NT2/D1 (cell line): ENCODE results near the gene CNGA3.
A peak's percentile ranks its signal among the peaks of the same experiment; 100 is the strongest.
"Not testable (repeated sequence)": the region's sequence is repeated elsewhere in the genome, so short reads cannot be mapped to it uniquely, and the experiment has no call there.

Source experiments
- DNase-seq: peaks from one replicate; pipeline ENCODE4 v3.0.0-alpha.2; 2011; ENCODE audit warnings: low read depth, low spot score
- H3K27me3 ChIP-seq: 2 replicates; pipeline ENCODE4 v1.6.0; 2011; ENCODE audit warnings: mild to moderate bottlenecking; ENCODE audit not compliant: insufficient read length, insufficient read depth
- H3K36me3 ChIP-seq: 2 replicates; pipeline ENCODE4 v1.6.1; 2011; ENCODE audit warnings: mild to moderate bottlenecking, low read length, mixed read lengths; ENCODE audit not compliant: insufficient read depth, insufficient read length
- H3K4me1 ChIP-seq: 2 replicates; pipeline ENCODE4 v1.5.1; 2011; ENCODE audit not compliant: insufficient read depth, insufficient read length
- H3K4me3 ChIP-seq: 2 replicates; pipeline ENCODE4 v1.5.1; 2011; ENCODE audit warnings: low read depth; ENCODE audit not compliant: insufficient read length
- H3K9ac ChIP-seq: 2 replicates; pipeline ENCODE4 v1.6.0; 2011; ENCODE audit warnings: low read depth; ENCODE audit not compliant: insufficient read length
- H3K9me3 ChIP-seq: 2 replicates; pipeline ENCODE4 v1.5.1; 2011; ENCODE audit warnings: mild to moderate bottlenecking, low read length; ENCODE audit not compliant: insufficient read depth
- SUZ12 ChIP-seq: IDR thresholded peaks from 2 replicates; pipeline ENCODE4 v1.6.1; 2011; ENCODE audit not compliant: insufficient read length, insufficient read depth; ENCODE audit errors: extremely low read depth
- YY1 ChIP-seq: IDR thresholded peaks from 2 replicates; pipeline ENCODE4 v1.6.1; 2011; ENCODE audit not compliant: insufficient read length, insufficient read depth
- ZNF274 ChIP-seq: IDR thresholded peaks from 2 replicates; pipeline ENCODE4 v1.6.1; 2011; ENCODE audit warnings: mild to moderate bottlenecking, low read depth, low read length

Gene CNGA3

DNA sequence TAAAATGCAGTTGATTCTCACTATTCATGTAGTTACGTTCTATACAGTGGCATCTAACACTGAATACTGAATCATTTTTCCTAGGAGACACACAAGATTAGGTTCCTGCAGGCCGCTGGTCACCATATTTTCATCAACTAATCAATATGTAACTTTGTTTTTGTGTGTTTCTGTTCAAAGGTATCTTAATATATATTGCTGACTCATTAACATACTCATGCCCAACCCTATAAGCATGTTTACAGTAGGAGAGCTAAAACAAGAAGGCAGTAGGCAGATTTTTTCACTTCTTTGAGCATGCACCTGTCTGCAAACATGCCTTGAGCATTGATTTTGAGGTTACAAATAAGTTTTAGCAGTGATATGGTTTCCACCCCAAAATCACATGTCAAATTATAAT lies 30.3 kb upstream of the CNGA3 start:
- Histone ChIP-seq H3K4me3 (no peak overlapping the region), H3K36me3 (no peaks in the 10 kb centered on the region), H3K4me1 (no peaks in the 10 kb centered on the region), H3K9ac (no peak overlapping the region), H3K9me3 (peaks cover 45% of the 10 kb centered on the region), H3K27me3 (no peaks in the 10 kb centered on the region)
- DNase-seq = no peak
- no peak for TF ChIP-seq SUZ12
- TF ChIP-seq ZNF274 = no peak
- TF ChIP-seq YY1 = no peak

GRCh38 chr2:98317214-98317613 lies 29.0 kb upstream of the CNGA3 start:
- H3K36me3 ChIP-seq = no peaks in the 10 kb centered on the region
- no peak overlapping the region for H3K9ac ChIP-seq
- no peak overlapping the region for H3K4me3 ChIP-seq
- H3K4me1 ChIP-seq = no peaks in the 10 kb centered on the region
- H3K9me3 ChIP-seq = peaks cover 58% of the 10 kb centered on the region
- TF ChIP-seq YY1 = no peak
- no peak for TF ChIP-seq ZNF274
- no peak for TF ChIP-seq SUZ12
- DNase-seq = no peak
- no peaks in the 10 kb centered on the region for H3K27me3 ChIP-seq

DNA sequence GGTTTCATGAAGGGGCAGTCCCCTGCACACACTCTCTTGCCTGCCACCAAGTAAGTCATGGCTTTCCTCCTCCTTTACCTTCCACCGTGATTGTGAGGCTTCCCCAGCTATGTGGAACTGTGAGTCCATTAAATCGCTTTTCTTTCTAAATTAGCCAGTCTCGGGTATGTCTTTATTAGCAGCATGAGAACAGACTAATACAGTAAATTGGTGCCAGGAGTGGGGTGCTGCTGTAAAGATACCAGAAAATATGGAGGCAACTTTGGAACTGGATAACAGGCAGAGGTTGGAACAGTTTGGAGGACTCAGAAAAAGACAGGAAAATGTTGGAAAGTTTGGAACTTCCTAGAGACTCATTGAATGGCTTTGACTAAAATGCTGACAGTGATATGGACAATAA lies 26.1 kb upstream of the CNGA3 start:
- H3K9me3 ChIP-seq = peaks cover 74% of the 10 kb centered on the region
- H3K9ac ChIP-seq, H3K27me3 ChIP-seq, DNase-seq, H3K4me3 ChIP-seq, H3K4me1 ChIP-seq, H3K36me3 ChIP-seq: not testable (repeated sequence)

DNA sequence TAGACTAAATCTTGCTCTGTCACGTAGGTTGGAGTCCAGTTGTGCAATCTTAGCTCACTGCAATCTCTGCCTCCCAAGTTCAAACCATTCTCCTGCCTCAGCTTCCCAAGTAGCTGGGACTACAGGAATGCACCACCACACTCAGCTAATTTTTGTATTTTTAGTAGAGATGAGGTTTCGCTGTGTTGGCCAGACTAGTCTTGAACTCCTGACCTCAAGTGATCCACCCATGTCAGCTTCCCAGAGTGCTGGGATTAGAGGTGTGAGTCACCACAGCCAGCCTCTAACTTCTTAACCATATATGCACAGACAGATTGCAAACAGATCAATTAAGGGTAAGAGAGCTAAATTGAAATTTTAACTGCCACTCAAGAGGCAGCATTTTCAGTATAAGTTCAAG lies 22.1 kb upstream of the CNGA3 start:
- TF ChIP-seq YY1 (no peak), SUZ12 (no peak), ZNF274 (no peak)
- H3K9ac ChIP-seq = no peak overlapping the region
- no peaks in the 10 kb centered on the region for H3K36me3 ChIP-seq
- no peak for DNase-seq
- no peak overlapping the region for H3K4me3 ChIP-seq
- H3K9me3 ChIP-seq = peaks cover 61% of the 10 kb centered on the region
- H3K27me3 ChIP-seq = no peaks in the 10 kb centered on the region
- H3K4me1 ChIP-seq = no peaks in the 10 kb centered on the region

- no peak for DNase-seq
- Histone ChIP-seq H3K4me1 (no peaks in the 10 kb centered on the region), H3K36me3 (no peaks in the 10 kb centered on the region), H3K9ac (no peak overlapping the region), H3K9me3 (peaks cover 26% of the 10 kb centered on the region), H3K4me3 (no peak overlapping the region), H3K27me3 (no peaks in the 10 kb centered on the region)
- TF ChIP-seq ZNF274 (no peak), SUZ12 (no peak), YY1 (no peak)
These were observed 18.5 kb upstream of the CNGA3 start for GRCh38 chr2:98327776-98328175.

DNA sequence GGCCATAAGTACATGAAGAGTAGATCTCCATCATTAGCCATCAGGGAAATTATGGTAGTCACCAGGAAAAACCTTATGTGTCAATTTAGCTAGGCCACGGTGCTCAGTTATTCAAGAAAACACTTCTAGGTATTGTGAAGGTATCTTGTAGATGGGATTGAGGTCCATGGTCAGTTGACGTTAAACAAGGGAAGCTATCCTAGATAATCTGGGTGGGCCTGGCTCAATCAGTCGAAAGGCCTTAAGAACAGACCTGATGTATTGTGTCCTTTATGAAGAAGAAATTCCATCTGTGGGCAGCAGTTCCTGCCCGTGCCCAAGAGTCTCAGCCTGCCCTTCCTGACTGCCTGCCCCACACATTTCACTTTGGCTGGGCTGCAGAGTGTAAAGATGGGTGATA lies 16.7 kb upstream of the CNGA3 start:
- peaks cover 15% of the 10 kb centered on the region; the same call in 1 of the 2 replicates for H3K9me3 ChIP-seq
- no peaks in the 10 kb centered on the region for H3K4me1 ChIP-seq
- no peak overlapping the region for H3K4me3 ChIP-seq
- no peaks in the 10 kb centered on the region for H3K27me3 ChIP-seq
- no peak for TF ChIP-seq SUZ12
- TF ChIP-seq YY1 = no peak
- no peak for TF ChIP-seq ZNF274
- no peak overlapping the region for H3K9ac ChIP-seq
- no peaks in the 10 kb centered on the region for H3K36me3 ChIP-seq
- DNase-seq = no peak

DNA sequence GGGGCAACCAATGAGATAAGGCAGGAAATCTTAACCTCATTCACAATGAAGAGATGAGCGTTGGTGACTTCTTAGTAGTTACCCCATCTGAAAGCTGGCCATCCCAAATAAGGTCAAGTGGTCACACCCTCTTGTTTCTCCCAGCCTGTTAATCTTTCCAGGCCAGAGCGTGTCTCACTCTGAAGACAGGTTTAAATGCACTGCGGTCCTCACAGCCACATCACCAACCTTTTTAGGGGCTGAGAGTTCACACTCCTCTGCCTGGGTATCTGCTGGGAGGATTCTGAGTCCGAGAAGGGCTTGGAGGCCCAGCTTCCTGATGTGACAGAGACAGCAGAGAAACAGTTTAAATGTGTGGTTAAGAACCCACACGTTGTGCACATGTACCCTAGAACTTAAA lies 13.3 kb upstream of the CNGA3 start:
- Histone ChIP-seq H3K4me3 (no peak overlapping the region), H3K9ac (no peak overlapping the region), H3K4me1 (peaks cover 3% of the 10 kb centered on the region), H3K36me3 (no peaks in the 10 kb centered on the region), H3K9me3 (peaks cover 10% of the 10 kb centered on the region; the same call in 1 of the 2 replicates), H3K27me3 (peaks cover 12% of the 10 kb centered on the region)
- DNase-seq = no peak
- TF ChIP-seq SUZ12 (no peak), YY1 (no peak), ZNF274 (no peak)

- TF ChIP-seq SUZ12 (no peak), YY1 (no peak), ZNF274 (no peak)
- H3K4me1 ChIP-seq = peaks cover 3% of the 10 kb centered on the region
- H3K27me3 ChIP-seq = peaks cover 12% of the 10 kb centered on the region
- DNase-seq = no peak
- H3K36me3 ChIP-seq = no peaks in the 10 kb centered on the region
- H3K9me3 ChIP-seq = peaks cover 1% of the 10 kb centered on the region; the same call in 1 of the 2 replicates
- peak overlapping the region; percentile 69 for H3K9ac ChIP-seq
- H3K4me3 ChIP-seq = peak overlapping the region; percentile 9
These were observed 12.3 kb upstream of the CNGA3 start for GRCh38 chr2:98333922-98334321.
